Measurements from ENCODE around the gene TYMS. TPM values are rescaled to one million over a fixed set of nuclear protein-coding genes. Genes with fewer than 3 reads are reported as not detected.
A peak's percentile ranks its signal among the peaks of the same experiment; 100 is the strongest.

TYMS gene
- total and polyA plus RNA-seq, 9 of the 15 experiments (the other 6 are each of a cell fraction or from before 2014, with no cell fraction given): 69.1 to 409 (median 175) TPM

GRCh38 chr18:682833-683232 is 25.4 kb downstream of the TYMS start:
- Histone ChIP-seq H3K79me2 (ENCODE audit: control insufficient read depth, insufficient read depth, low read length) (no peaks in the 10 kb centered on the region), H3K27me3 (ENCODE audit: control insufficient read depth in 2 of 2, insufficient read depth in 2 of 2, low read length in 2 of 2) (no peaks in the 10 kb centered on the region), H3K4me3 (no peak overlapping the region), H3K9me3 (replicated peaks; ENCODE audit: control insufficient read depth, insufficient read depth, low read depth, low read length) (no peaks in the 10 kb centered on the region), H3K4me2 (ENCODE audit: insufficient read depth, low read length) (no peak overlapping the region), H3K9ac (ENCODE audit: insufficient read depth in 1 of 2, low read depth in 2 of 2, low read length in 2 of 2) (peak overlapping the region in 1 of 2 experiments; percentile 38; a peak in 2 of 4 replicates), H3K9me1 (ENCODE audit: control insufficient read depth, insufficient read depth, low read length) (no peaks in the 10 kb centered on the region), H3K4me1 (replicated peaks in 1 of 2; ENCODE audit: control insufficient read depth in 2 of 2, insufficient read depth in 2 of 2, low read length in 2 of 2) (peaks cover 0 to 18% of the 10 kb centered on the region in 2 experiments; a peak in 3 of 5 replicates), H3K36me3 (ENCODE audit: control insufficient read depth, insufficient read depth, low read length) (peaks cover 85% of the 10 kb centered on the region; the same call in 2 of the 3 replicates), H4K20me1 (replicated peaks; ENCODE audit: control insufficient read depth, insufficient read depth, low read length) (no peaks in the 10 kb centered on the region), H2AFZ (ENCODE audit: low read depth, low read length) (no peak overlapping the region), H3K27ac (ENCODE audit: extremely low read depth, low read depth, low read length) (no peak overlapping the region)
- no peak for TF ChIP-seq FOXJ3 (CRISPR knock-in tag; IDR thresholded peaks at IDR 0.05)
- TF ChIP-seq NCOR1 (IDR thresholded peaks at IDR 0.05): 0 out of 2 replicates have a peak, but pooled peaks have one; percentile 2
- TF ChIP-seq ZNF121 (CRISPR knock-in tag; conservative IDR thresholded peaks at IDR 0.05): peak; percentile 48; the same call in 1 of the 2 replicates
- no peak for DNase-seq (ENCODE audit: extremely low read depth in 1 of 4, low spot score in 3 of 4)
- BruUV-seq (replicated peaks): no TSS peak
- no peak for FAIRE-seq
- intact Hi-C loops (cut with micrococcal nuclease): no loop called here
- POLR2A ChIA-PET: interaction anchor here (1.4 to 3.0 kb wide), 5 partner anchors 9 to 26 kb away, joined by 5 to 12 read pairs (median 9); no protein-coding TSS in a partner anchor
- CTCF ChIA-PET (ENCODE audit: low intra/inter-chr PET ratio): interaction anchor here (0.7 kb wide), 1 partner anchor 11 kb away, joined by 4 read pairs; no protein-coding TSS in a partner anchor
- in situ Hi-C loops (cut with MboI): no loop called here
- ATAC-seq: no peak

GRCh38 chr18:683531-683930 is 26.1 kb downstream of the TYMS start:
- DNase-seq (ENCODE audit: extremely low read depth in 1 of 4, low spot score in 3 of 4) (no peak), FAIRE-seq (no peak), ATAC-seq (no peak)
- Histone ChIP-seq H3K36me3 (ENCODE audit: control insufficient read depth, insufficient read depth, low read length) (peaks cover 85% of the 10 kb centered on the region; the same call in 2 of the 3 replicates), H3K4me2 (ENCODE audit: insufficient read depth, low read length) (no peak overlapping the region), H3K27me3 (ENCODE audit: control insufficient read depth in 2 of 2, insufficient read depth in 2 of 2, low read length in 2 of 2) (no peaks in the 10 kb centered on the region), H3K4me1 (replicated peaks in 1 of 2; ENCODE audit: control insufficient read depth in 2 of 2, insufficient read depth in 2 of 2, low read length in 2 of 2) (peaks cover 0 to 18% of the 10 kb centered on the region in 2 experiments; a peak in 3 of 5 replicates), H4K20me1 (replicated peaks; ENCODE audit: control insufficient read depth, insufficient read depth, low read length) (no peaks in the 10 kb centered on the region), H3K9me1 (ENCODE audit: control insufficient read depth, insufficient read depth, low read length) (no peaks in the 10 kb centered on the region), H3K9me3 (replicated peaks; ENCODE audit: control insufficient read depth, insufficient read depth, low read depth, low read length) (no peaks in the 10 kb centered on the region), H3K79me2 (ENCODE audit: control insufficient read depth, insufficient read depth, low read length) (no peaks in the 10 kb centered on the region), H3K27ac (ENCODE audit: extremely low read depth, low read depth, low read length) (no peak overlapping the region), H3K9ac (ENCODE audit: insufficient read depth in 1 of 2, low read depth in 2 of 2, low read length in 2 of 2) (peak overlapping the region in 1 of 2 experiments; percentile 38; a peak in 2 of 4 replicates), H2AFZ (ENCODE audit: low read depth, low read length) (no peak overlapping the region), H3K4me3 (no peak overlapping the region)
- intact Hi-C loops (cut with micrococcal nuclease) (no loop called here), in situ Hi-C loops (cut with MboI) (no loop called here)
- ChIA-PET CTCF (ENCODE audit: low intra/inter-chr PET ratio) (no interaction called here), POLR2A (interaction anchor here (1.3 to 3.0 kb wide), 6 partner anchors 8 to 60 kb away, joined by 3 to 12 read pairs (median 8); no protein-coding TSS in a partner anchor)
- WGBS (ENCODE audit: insufficient coverage, low coverage, missing lambda C conversion rate): 85% methylated on average over 5 of the region's 5 CpGs
- BruUV-seq (replicated peaks): no TSS peak
- TF ChIP-seq E2F6 (IDR thresholded peaks at IDR 0.05; ENCODE audit: borderline replicate concordance in 1 of 2, extremely low read depth in 1 of 2, insufficient read depth in 1 of 2, insufficient read length in 1 of 2, low read depth in 1 of 2, low read length in 1 of 2, poor library complexity in 1 of 2, severe bottlenecking in 1 of 2) (no peak), U2AF1 (optimal IDR thresholded peaks at IDR 0.05; ENCODE audit: low read depth, low read length) (no peak), NR2F6 (CRISPR knock-in tag; IDR thresholded peaks at IDR 0.05) (no peak), TCFL5 (CRISPR knock-in tag; conservative IDR thresholded peaks at IDR 0.05) (no peak), ZBTB26 (CRISPR knock-in tag; IDR thresholded peaks at IDR 0.05) (no peak), SLC30A9 (CRISPR knock-in tag; IDR thresholded peaks at IDR 0.05) (no peak), ELK1 (CRISPR knock-in tag; IDR thresholded peaks at IDR 0.05) (no peak)
